ENCODE data around the gene MEGF11.

GRCh38 chr15:65979316-65979715, 274.2 kb downstream of the MEGF11 start:
- no peak for TF ChIP-seq CTCF (IDR thresholded peaks at IDR 0.05)
- no peak for TF ChIP-seq POLR2AphosphoS5 (IDR thresholded peaks at IDR 0.05)

Data from breast epithelium (tissue), 3 donors.